Tibial artery (tissue), 4 donors: ENCODE results near the gene NEDD4L.
A peak's percentile ranks its signal among the peaks of the same experiment; 100 is the strongest.

Experiments
- DNase-seq, 2 donors: peaks; one replicate each; pipeline ENCODE4 v3.0.0-alpha.2; 2019
- H3K27ac ChIP-seq, 2 donors: fragments of 200-600 bp; sonication (generic) in 1 of 2; 1 replicate in 1 of 2; 2 replicates in 1 of 2; pipeline ENCODE4 v1.5.1; 2018 to 2019; ENCODE audit warnings: mild to moderate bottlenecking in 1 of 2
- H3K27me3 ChIP-seq, 2 donors: fragments of 200-600 bp; sonication (generic) in 1 of 2; one replicate each; pipeline versions ENCODE4 v1.5.1 to v1.6.0; 2016 to 2019
- H3K36me3 ChIP-seq, 3 donors: fragments of 200-600 bp; sonication (generic) in 2 of 3; one replicate each; pipeline ENCODE4 v1.5.1; 2016 to 2019; ENCODE audit warnings: mild to moderate bottlenecking in 2 of 3
- H3K4me1 ChIP-seq, 4 donors: fragments of 200-600 bp; sonication (generic) in 2 of 4; 1 replicate in 3 of 4; 2 replicates in 1 of 4; pipeline ENCODE4 v1.5.1; 2016 to 2019
- H3K4me3 ChIP-seq, 2 donors: fragments of 200-600 bp; sonication (generic) in 1 of 2; 1 replicate in 1 of 2; 2 replicates in 1 of 2; pipeline ENCODE4 v1.5.1; 2018 to 2019; ENCODE audit warnings: mild to moderate bottlenecking in 2 of 2
- H3K9me3 ChIP-seq, 3 donors: fragments of 200-600 bp; sonication (generic) in 1 of 3; one replicate each; pipeline ENCODE4 v1.5.1; 2016 to 2019
- CTCF ChIP-seq, 2 experiments: fragments of 200-600 bp in 1 of 2; fragments of 450-650 bp in 1 of 2; IDR thresholded peaks; one replicate each; pipeline ENCODE4 v1.5.1; 2017 to 2019; ENCODE audit warnings: antibody characterized with exemption in 2 of 2, mild to moderate bottlenecking in 1 of 2, moderate library complexity in 1 of 2
- intact Hi-C: fragments of 100-400 bp; cut with DNase I; formaldehyde crosslinking; loops from one replicate; pipeline ENCODE4 v1.15.0; 2023; ENCODE audit warnings: low total_unique reads

The NEDD4L gene

GRCh38 chr18:58321986-58322385 lies 278.0 kb downstream of the NEDD4L start:
- Histone ChIP-seq H3K4me3 (no peak overlapping the region), H3K9me3 (no peaks in the 10 kb centered on the region), H3K36me3 (no peaks in the 10 kb centered on the region), H3K27me3 (no peaks in the 10 kb centered on the region), H3K4me1 (no peaks in the 10 kb centered on the region), H3K27ac (no peak overlapping the region)
- TF ChIP-seq CTCF (IDR thresholded peaks at IDR 0.05), result peak; percentile 30 to 34
- DNase-seq, result peak; percentile 68 to 69
- intact Hi-C loops, result no loop called here

DNA sequence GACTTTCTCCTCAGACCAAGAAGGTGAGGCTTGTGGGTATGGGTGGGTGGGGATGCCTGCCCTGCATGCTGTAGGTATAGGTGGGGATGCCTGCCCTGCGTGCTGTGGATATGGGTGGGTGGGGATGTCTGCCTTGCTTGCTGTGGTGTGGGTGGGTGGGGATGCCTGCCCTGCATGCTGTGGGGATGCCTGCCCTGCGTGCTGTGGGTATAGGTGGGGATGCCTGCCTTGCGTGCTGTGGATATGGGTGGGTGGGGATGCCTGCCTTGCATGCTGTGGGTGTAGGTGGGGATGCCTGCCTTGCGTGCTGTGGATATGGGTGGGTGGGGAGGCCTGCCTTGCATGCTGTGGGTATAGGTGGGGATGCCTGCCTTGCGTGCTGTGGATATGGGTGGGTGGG lies 278.4 kb downstream of the NEDD4L start:
- intact Hi-C loops, result no loop called here
- Histone ChIP-seq H3K9me3 (no peaks in the 10 kb centered on the region), H3K4me3 (no peak overlapping the region), H3K36me3 (no peaks in the 10 kb centered on the region), H3K27me3 (no peaks in the 10 kb centered on the region), H3K4me1 (no peaks in the 10 kb centered on the region), H3K27ac (no peak overlapping the region)
- TF ChIP-seq CTCF (IDR thresholded peaks at IDR 0.05), result no peak
- DNase-seq, result no peak

DNA sequence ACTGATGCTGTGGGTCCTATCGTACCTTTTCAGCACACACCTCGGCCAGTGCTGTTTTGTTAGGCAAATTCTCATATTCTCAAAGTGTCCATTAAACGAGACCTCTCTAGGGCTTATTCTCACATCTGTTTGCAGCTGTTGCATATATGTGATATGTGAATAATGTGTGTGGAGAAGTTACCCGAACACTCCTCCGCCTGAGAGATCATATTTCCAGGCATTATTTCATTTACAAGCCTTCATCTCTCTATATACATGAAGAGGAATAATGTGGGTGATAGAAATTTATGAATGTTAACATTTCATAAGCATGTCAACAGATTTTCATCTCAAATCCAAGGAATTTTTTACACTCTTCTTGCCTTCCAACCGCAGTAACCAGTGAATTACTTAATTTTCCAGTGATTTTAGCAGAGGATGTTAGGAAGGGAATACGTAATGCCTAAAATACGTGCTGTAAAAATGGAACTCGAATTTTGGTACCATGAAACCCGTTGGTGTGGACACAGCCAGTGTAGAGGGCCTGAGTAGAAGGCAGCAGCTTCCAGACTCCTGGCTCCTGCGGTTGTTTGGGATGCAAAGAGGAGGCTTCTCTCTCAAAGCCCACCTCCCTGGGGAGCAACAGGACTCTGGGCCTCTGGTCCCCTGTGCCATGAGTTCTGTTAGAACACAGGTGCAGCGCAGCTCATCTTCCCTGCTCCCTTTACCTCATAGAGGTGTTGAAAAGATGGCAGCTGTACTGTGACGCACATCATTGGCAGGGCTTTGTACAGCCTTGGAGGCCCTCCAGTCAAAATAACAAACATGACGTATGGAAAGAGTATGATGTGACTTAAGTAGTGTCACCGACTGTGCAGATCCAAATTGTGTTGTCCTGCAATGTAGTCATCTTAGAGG lies 280.1 kb downstream of the NEDD4L start:
- no peaks in the 10 kb centered on the region for H3K27me3 ChIP-seq
- H3K4me1 ChIP-seq, result no peaks in the 10 kb centered on the region
- intact Hi-C loops, result no loop called here
- no peaks in the 10 kb centered on the region for H3K36me3 ChIP-seq
- no peak overlapping the region for H3K4me3 ChIP-seq
- H3K9me3 ChIP-seq, result no peaks in the 10 kb centered on the region
- no peak for DNase-seq
- no peak overlapping the region for H3K27ac ChIP-seq
- no peak for TF ChIP-seq CTCF (IDR thresholded peaks at IDR 0.05)

DNA sequence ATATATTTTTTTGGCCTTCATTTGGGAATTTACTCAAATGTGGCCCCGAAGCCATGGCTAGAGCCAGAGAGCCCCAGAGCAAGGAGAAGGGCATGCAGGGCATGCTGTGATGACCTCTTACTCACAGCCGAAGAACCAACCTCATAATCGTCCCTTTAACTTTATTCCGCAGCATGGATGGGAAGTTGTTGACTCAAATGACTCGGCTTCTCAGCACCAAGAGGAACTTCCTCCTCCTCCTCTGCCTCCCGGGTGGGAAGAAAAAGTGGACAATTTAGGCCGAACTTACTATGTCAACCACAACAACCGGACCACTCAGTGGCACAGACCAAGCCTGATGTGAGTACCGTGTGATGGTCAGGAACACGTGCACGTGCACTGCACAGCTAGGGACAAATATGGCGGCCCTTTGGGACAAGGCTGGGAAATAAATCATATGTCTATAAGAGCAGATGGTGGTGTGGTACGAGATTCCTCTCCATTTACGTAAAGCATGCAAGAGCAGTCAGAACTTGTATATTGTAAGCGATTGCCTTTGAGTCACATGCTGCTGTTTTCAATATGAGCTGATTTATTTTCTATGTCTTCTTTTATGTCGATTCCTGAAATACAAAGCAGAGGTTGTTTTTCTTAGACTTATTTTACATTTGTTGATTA lies 280.9 kb downstream of the NEDD4L start:
- DNase-seq, result no peak
- no peaks in the 10 kb centered on the region for H3K36me3 ChIP-seq
- no peak overlapping the region for H3K4me3 ChIP-seq
- no peaks in the 10 kb centered on the region for H3K4me1 ChIP-seq
- H3K9me3 ChIP-seq, result no peaks in the 10 kb centered on the region
- intact Hi-C loops, result no loop called here
- no peak for TF ChIP-seq CTCF (IDR thresholded peaks at IDR 0.05)
- H3K27ac ChIP-seq, result no peak overlapping the region
- H3K27me3 ChIP-seq, result no peaks in the 10 kb centered on the region

DNA sequence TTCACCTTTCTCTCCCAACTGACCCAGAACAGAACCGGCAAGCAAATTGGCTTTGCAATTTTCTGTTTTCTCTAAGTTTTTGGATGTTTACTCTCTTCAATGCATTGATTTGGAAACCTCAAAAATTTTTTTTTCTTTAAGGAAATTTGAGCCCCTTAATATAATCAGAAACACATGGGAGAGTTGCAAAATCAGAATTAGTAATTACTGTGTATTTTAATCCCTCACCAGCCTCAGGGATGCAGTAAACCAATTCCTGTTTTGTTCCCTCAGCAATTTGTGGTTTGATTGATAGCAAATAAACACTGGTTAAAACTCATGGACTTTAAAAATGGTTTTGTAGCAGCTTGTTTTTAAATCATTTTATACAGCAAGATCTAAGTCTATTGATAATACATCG lies 281.5 kb downstream of the NEDD4L start:
- Histone ChIP-seq H3K27ac (no peak overlapping the region), H3K4me1 (no peaks in the 10 kb centered on the region), H3K9me3 (no peaks in the 10 kb centered on the region), H3K4me3 (no peak overlapping the region), H3K27me3 (no peaks in the 10 kb centered on the region), H3K36me3 (peaks cover 0 to 4% (median 0%) of the 10 kb centered on the region in 3 donors)
- TF ChIP-seq CTCF (IDR thresholded peaks at IDR 0.05), result no peak
- DNase-seq, result no peak
- intact Hi-C loops, result no loop called here
